Dermis microvascular lymphatic vessel endothelial cell (primary cell): ENCODE measurements around the gene MAD1L1. TPM values are rescaled to one million over a fixed set of nuclear protein-coding genes. Genes with fewer than 3 reads are reported as not detected.
A peak's percentile ranks its signal among the peaks of the same experiment; 100 is the strongest.
"Not testable (repeated sequence)": the region's sequence is repeated elsewhere in the genome, so short reads cannot be mapped to it uniquely, and the experiment has no call there.

Experiments used
- DNase-seq, 2 donors: peaks; one replicate each; pipeline versions ENCODE4 v3.0.0 to v3.0.0-alpha.2; 2010; ENCODE audit warnings: low read depth in 2 of 2
- total RNA-seq: library from RNA; depleted of rRNA; stranded (reverse); fragments of >200 nt; gene quantifications from 2 replicates; pipeline ENCODE4 v1.2.1, GENCODE V29; 2014

The MAD1L1 gene
- total RNA-seq, 1 donor from 2014 or later: 41.1 TPM

GRCh38 chr7:2175514-2175913 lies 57.2 kb downstream of the MAD1L1 start:
- DNase-seq: peak; percentile 16 to 46

- no peak for DNase-seq
Observed at GRCh38 chr7:2175091-2175490, 57.7 kb downstream of the MAD1L1 start.

GRCh38 chr7:2173189-2173827 lies 59.4 kb downstream of the MAD1L1 start:
- DNase-seq: no peak

GRCh38 chr7:2172311-2173188 lies 60.2 kb downstream of the MAD1L1 start:
- peak in 1 of 2 donors; percentile 51 for DNase-seq

- DNase-seq: no peak
Observed at GRCh38 chr7:2171855-2172254, 60.9 kb downstream of the MAD1L1 start.

- DNase-seq: no peak
Observed at GRCh38 chr7:2170576-2171521, 61.9 kb downstream of the MAD1L1 start.

- DNase-seq: no peak
Observed at GRCh38 chr7:2169923-2170575, 62.7 kb downstream of the MAD1L1 start.

GRCh38 chr7:2168615-2169311 lies 64.0 kb downstream of the MAD1L1 start:
- no peak for DNase-seq

- no peak for DNase-seq
Observed at GRCh38 chr7:2166625-2167280, 66.0 kb downstream of the MAD1L1 start.

GRCh38 chr7:2165610-2166594 lies 66.8 kb downstream of the MAD1L1 start:
- DNase-seq: no peak

GRCh38 chr7:2165239-2165609 lies 67.5 kb downstream of the MAD1L1 start:
- no peak for DNase-seq

- no peak for DNase-seq
Observed at GRCh38 chr7:2164646-2165045, 68.1 kb downstream of the MAD1L1 start.

GRCh38 chr7:2163600-2164555 lies 68.9 kb downstream of the MAD1L1 start:
- no peak for DNase-seq

- no peak for DNase-seq
Observed at GRCh38 chr7:2162959-2163358, 69.8 kb downstream of the MAD1L1 start.

GRCh38 chr7:2162004-2162902 lies 70.5 kb downstream of the MAD1L1 start:
- not testable (repeated sequence) for DNase-seq

- no peak for DNase-seq
Observed at GRCh38 chr7:2159176-2159520, 73.6 kb downstream of the MAD1L1 start.
